H1 (cell line): Measurements from ENCODE around the gene DKK1. TPM values are rescaled to one million over a fixed set of nuclear protein-coding genes. Genes with fewer than 3 reads are reported as not detected.

Experiments used
- CTCF ChIA-PET: fragments of 300-600 bp; sonication (Branson Sonifier 250); formaldehyde crosslinking; loops from one replicate; lab custom pipeline; 2021; ENCODE audit not compliant: partially characterized antibody; lab: Charles Lee
- POLR2A ChIA-PET: fragments of 300-600 bp; sonication (Branson Sonifier 250); formaldehyde crosslinking; loops from one replicate; lab custom pipeline; 2021; ENCODE audit warnings: inconsistent platforms; ENCODE audit not compliant: partially characterized antibody; lab: Charles Lee
- DNase-seq, 2 experiments: peaks; one replicate each; pipeline versions ENCODE4 v3.0.0 to v3.0.0-alpha.2; 2010 to 2022; ENCODE audit warnings: low spot score in 2 of 2, low read depth in 1 of 2, mixed read lengths in 1 of 2
- FAIRE-seq: peaks from 2 replicates; lab custom pipeline; 2011; peaks lifted over from hg19 to GRCh38; lab: Jason Lieb, UNC
- H2AFZ ChIP-seq: 2 replicates; pipeline ENCODE4 v1.8.1; 2012; ENCODE audit warnings: low read length, inconsistent platforms
- H2AK5ac ChIP-seq: 2 replicates; pipeline ENCODE4 v1.6.1; 2013; ENCODE audit warnings: low read depth, low read length
- H2BK120ac ChIP-seq: replicated peaks from 2 replicates; pipeline ENCODE3; 2013; ENCODE audit warnings: low read depth, low read length, inconsistent platforms
- H2BK12ac ChIP-seq: 2 replicates; pipeline ENCODE4 v1.6.1; 2013; ENCODE audit warnings: low read depth, low read length
- H2BK15ac ChIP-seq: 2 replicates; pipeline ENCODE4 v1.6.1; 2013; ENCODE audit warnings: low read length
- H2BK20ac ChIP-seq: 2 replicates; pipeline ENCODE4 v1.6.1; 2013; ENCODE audit warnings: low read length
- H2BK5ac ChIP-seq: 2 replicates; pipeline ENCODE4 v1.6.1; 2013; ENCODE audit warnings: low read depth, low read length
- H3K14ac ChIP-seq: 2 replicates; pipeline ENCODE4 v1.6.1; 2013; ENCODE audit warnings: inconsistent platforms; ENCODE audit not compliant: insufficient read length
- H3K18ac ChIP-seq: 2 replicates; pipeline ENCODE4 v1.6.1; 2013; ENCODE audit warnings: low read length; ENCODE audit errors: extremely low read depth
- H3K23ac ChIP-seq: 2 replicates; pipeline ENCODE4 v1.6.1; 2013; ENCODE audit warnings: inconsistent platforms; ENCODE audit not compliant: insufficient read length
- H3K23me2 ChIP-seq: 2 replicates; pipeline ENCODE4 v1.6.1; 2013; ENCODE audit warnings: low read depth, low read length
- H3K27ac ChIP-seq: 2 replicates; pipeline ENCODE4 v1.6.1; 2011; ENCODE audit warnings: low read depth, low read length, inconsistent platforms
- H3K27me3 ChIP-seq, 4 experiments: replicated peaks in 1 of 4; 1 replicate in 1 of 4; 2 replicates in 3 of 4; pipeline versions ENCODE4 v1.6.1 to v1.8.1; 2011 to 2013; ENCODE audit warnings: low read length in 3 of 4, mild to moderate bottlenecking in 3 of 4, inconsistent platforms in 2 of 4, mixed read lengths in 2 of 4, moderate library complexity in 1 of 4; ENCODE audit not compliant: control insufficient read depth in 3 of 4, insufficient read depth in 3 of 4; ENCODE audit errors: extremely low read depth in 1 of 4
- H3K36me3 ChIP-seq, 4 experiments: 2 replicates each; pipeline versions ENCODE4 v1.6.1 to v1.8.1; 2011 to 2013; ENCODE audit warnings: mild to moderate bottlenecking in 4 of 4, low read length in 3 of 4, moderate library complexity in 2 of 4, control low read depth in 1 of 4, inconsistent platforms in 1 of 4; ENCODE audit not compliant: insufficient read depth in 4 of 4, control insufficient read depth in 2 of 4
- H3K4ac ChIP-seq: replicated peaks from 2 replicates; pipeline ENCODE3; 2013; ENCODE audit warnings: low read length, low read depth, mixed read lengths, inconsistent platforms; ENCODE audit not compliant: insufficient read length
- H3K4me1 ChIP-seq, 4 experiments: replicated peaks in 1 of 4; 1 replicate in 1 of 4; 2 replicates in 3 of 4; pipeline versions ENCODE4 v1.6.1 to v1.8.1; 2011 to 2013; ENCODE audit warnings: low read length in 3 of 4, inconsistent platforms in 2 of 4, mixed read lengths in 1 of 4; ENCODE audit not compliant: insufficient read depth in 4 of 4, control insufficient read depth in 3 of 4
- H3K4me2 ChIP-seq, 2 experiments: 2 replicates each; pipeline versions ENCODE4 v1.6.1 to v1.8.1; 2011 to 2013; ENCODE audit warnings: low read depth in 2 of 2, low read length in 2 of 2, control low read depth in 1 of 2, inconsistent platforms in 1 of 2, mild to moderate bottlenecking in 1 of 2; ENCODE audit not compliant: insufficient read depth in 1 of 2
- H3K4me3 ChIP-seq, 4 experiments: fragments of 200-600, 300-600 bp in 1 of 4; sonication (generic), shearing (Covaris generic), sonication (Bioruptor Twin) in 1 of 4; 2 replicates each; pipeline versions ENCODE4 v1.5.1 to v1.8.1; 2011 to 2016; ENCODE audit warnings: low read length in 4 of 4, low read depth in 3 of 4, control low read depth in 2 of 4, inconsistent platforms in 2 of 4, mild to moderate bottlenecking in 2 of 4, mixed read lengths in 1 of 4, moderate library complexity in 1 of 4; ENCODE audit not compliant: insufficient read depth in 2 of 4; ENCODE audit errors: extremely low read depth in 1 of 4
- H3K56ac ChIP-seq: replicated peaks from 2 replicates; pipeline ENCODE3; 2013; ENCODE audit warnings: low read depth, mild to moderate bottlenecking, mixed read lengths, low read length, inconsistent platforms; ENCODE audit not compliant: insufficient read length
- H3K79me1 ChIP-seq: 2 replicates; pipeline ENCODE4 v1.6.1; 2013; ENCODE audit warnings: low read depth, low read length, control low read depth
- H3K79me2 ChIP-seq, 2 experiments: 2 replicates each; pipeline versions ENCODE4 v1.6.1 to v1.8.1; 2012 to 2013; ENCODE audit warnings: low read length in 2 of 2, mild to moderate bottlenecking in 2 of 2, inconsistent platforms in 1 of 2; ENCODE audit not compliant: insufficient read depth in 2 of 2, control insufficient read depth in 1 of 2
- H3K9ac ChIP-seq, 4 experiments: replicated peaks in 1 of 4; 1 replicate in 1 of 4; 2 replicates in 3 of 4; pipeline versions ENCODE4 v1.6.1 to v1.8.1; 2011 to 2013; ENCODE audit warnings: low read depth in 3 of 4, low read length in 3 of 4, control low read depth in 2 of 4, mild to moderate bottlenecking in 2 of 4, moderate library complexity in 2 of 4, inconsistent platforms in 1 of 4; ENCODE audit errors: extremely low read depth in 1 of 4
- H3K9me3 ChIP-seq, 2 experiments: 2 replicates each; pipeline versions ENCODE4 v1.6.1 to v1.8.1; 2012 to 2013; ENCODE audit warnings: mild to moderate bottlenecking in 2 of 2, moderate library complexity in 2 of 2, control low read depth in 1 of 2, inconsistent platforms in 1 of 2, low read depth in 1 of 2, low read length in 1 of 2, mixed read lengths in 1 of 2; ENCODE audit not compliant: insufficient read depth in 2 of 2
- H4K20me1 ChIP-seq, 2 experiments: replicated peaks in 1 of 2; 2 replicates each; pipeline versions ENCODE3 to v1.8.1; 2011 to 2013; ENCODE audit warnings: inconsistent platforms in 2 of 2, low read length in 2 of 2, mild to moderate bottlenecking in 1 of 2; ENCODE audit not compliant: insufficient read depth in 2 of 2, control insufficient read depth in 1 of 2
- H4K5ac ChIP-seq: 2 replicates; pipeline ENCODE4 v1.6.1; 2013; ENCODE audit warnings: low read length, low read depth, mixed read lengths, inconsistent platforms; ENCODE audit not compliant: insufficient read length
- H4K8ac ChIP-seq: 2 replicates; pipeline ENCODE4 v1.8.0; 2013; ENCODE audit warnings: mild to moderate bottlenecking, moderate library complexity, low read length, inconsistent platforms; ENCODE audit not compliant: insufficient read depth; ENCODE audit errors: extremely low read depth
- H4K91ac ChIP-seq: replicated peaks from 2 replicates; pipeline ENCODE3; 2013; ENCODE audit warnings: low read length, mixed read lengths, inconsistent platforms; ENCODE audit not compliant: insufficient read length
- PHF8 ChIP-seq: fragments of 200-600 bp; sonication (generic); conservative IDR thresholded peaks from 2 replicates; pipeline ENCODE4 v1.7.1; 2012; ENCODE audit warnings: low read depth, mild to moderate bottlenecking, inconsistent platforms, low read length, moderate library complexity
- WGBS, 2 experiments: shearing (Covaris generic) in 1 of 2; methylation state at CpG; one replicate each; pipeline versions ENCODE4 v1.1.6 to v1.1.7; 2013 to 2015; ENCODE audit warnings: low lambda C conversion rate in 2 of 2, mixed read lengths in 2 of 2, inconsistent platforms in 1 of 2, low coverage in 1 of 2, missing lambda C conversion rate in 1 of 2; ENCODE audit not compliant: insufficient replicate concordance in 2 of 2, insufficient coverage in 1 of 2, insufficient read length in 1 of 2; ENCODE audit errors: extremely low coverage in 1 of 2, missing lambda C conversion rate in 1 of 2; 5-methylcytosine and 5-hydroxymethylcytosine counted together
- polyA plus RNA-seq, 7 experiments: library from polyadenylated mRNA; depleted of rRNA in 3 of 7; stranded (reverse) in 5 of 7; unstranded in 2 of 7; fragments of >200 nt in 5 of 7; fragments of 200-250 nt in 2 of 7; gene quantifications; 1 replicate in 5 of 7; 2 replicates in 1 of 7; 4 replicates in 1 of 7; pipeline versions ENCODE4 v1.2.1 to v1.2.3, GENCODE V29; 2011 to 2013; ENCODE audit warnings: missing spikeins in 2 of 7, mixed read lengths in 2 of 7
- total RNA-seq: library from RNA; stranded (reverse); fragmentation: NEBNext Ultra II Directional; extraction: Animal tissue kit (Norgen Biotek cat#: 25700); gene quantifications from 2 replicates; pipeline ENCODE4 v1.2.1, GENCODE V29; 2021

Gene DKK1
- total and polyA plus RNA-seq, 2 of the 8 experiments (the other 6 are each of a cell fraction or from before 2014, with no cell fraction given) = 0.36 to 0.61 TPM

DNA sequence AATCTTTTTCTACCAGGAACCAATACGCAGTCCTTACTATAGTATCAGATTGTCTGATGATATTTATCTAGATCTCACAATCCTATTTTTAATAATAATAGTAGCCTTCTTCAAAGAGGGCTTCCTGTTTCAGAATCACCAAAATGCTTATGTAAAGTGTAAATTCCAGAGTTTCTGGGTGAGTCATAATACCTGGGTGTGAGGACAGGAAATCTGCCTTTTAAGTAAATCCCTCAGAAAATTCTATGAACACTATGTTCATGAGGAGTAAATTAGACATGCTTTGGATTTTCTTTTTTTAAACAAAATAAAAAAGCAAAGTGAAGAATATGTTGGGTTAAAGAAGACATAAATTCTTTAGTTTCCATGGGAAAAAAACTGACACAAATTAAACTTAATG is 20.5 kb downstream of the DKK1 start:
- Histone ChIP-seq H2AK5ac (no peak overlapping the region), H4K91ac (no peak overlapping the region), H3K56ac (no peak overlapping the region), H4K8ac (no peak overlapping the region), H2AFZ (no peak overlapping the region), H4K5ac (no peak overlapping the region), H3K14ac (no peak overlapping the region), H2BK15ac (no peak overlapping the region), H3K27me3 (no peaks in the 10 kb centered on the region), H4K20me1 (no peaks in the 10 kb centered on the region), H2BK20ac (no peak overlapping the region), H3K9ac (no peak overlapping the region), H3K23me2 (no peaks in the 10 kb centered on the region), H3K23ac (no peak overlapping the region), H3K27ac (no peak overlapping the region), H3K79me2 (no peaks in the 10 kb centered on the region), H3K18ac (no peak overlapping the region), H3K4me3 (no peak overlapping the region), H2BK12ac (no peak overlapping the region), H2BK120ac (no peak overlapping the region), H3K4ac (no peak overlapping the region), H3K79me1 (no peaks in the 10 kb centered on the region), H3K4me2 (no peak overlapping the region), H3K36me3 (no peaks in the 10 kb centered on the region), H2BK5ac (no peak overlapping the region), H3K4me1 (no peaks in the 10 kb centered on the region), H3K9me3 (no peaks in the 10 kb centered on the region)
- FAIRE-seq = no peak
- WGBS, 2 experiments = 80% methylated on average over 1 of the region's 1 CpG; no CpG with 5 or more reads in 1 of the 2 experiments
- ChIA-PET POLR2A (no interaction called here), CTCF (no interaction called here)
- no peak for TF ChIP-seq PHF8
- DNase-seq = no peak
